Duodenal mucosa (tissue), 2 donors: Measurements from ENCODE around the gene DDX3Y.

Source experiments
- H3K27ac ChIP-seq: one replicate; pipeline ENCODE4 v1.7.0; 2013; ENCODE audit warnings: low read depth, low read length
- H3K27me3 ChIP-seq, 2 donors: one replicate each; pipeline ENCODE4 v1.7.0; 2013; ENCODE audit warnings: low read length in 2 of 2, control low read depth in 1 of 2; ENCODE audit not compliant: insufficient read depth in 2 of 2, control insufficient read depth in 1 of 2
- H3K36me3 ChIP-seq, 2 donors: one replicate each; pipeline ENCODE4 v1.7.0; 2013; ENCODE audit warnings: low read length in 2 of 2, control low read depth in 1 of 2; ENCODE audit not compliant: insufficient read depth in 2 of 2, control insufficient read depth in 1 of 2
- H3K4me1 ChIP-seq, 2 donors: one replicate each; pipeline ENCODE4 v1.7.0; 2013; ENCODE audit warnings: low read length in 2 of 2, control low read depth in 1 of 2; ENCODE audit not compliant: insufficient read depth in 2 of 2, control insufficient read depth in 1 of 2
- H3K4me3 ChIP-seq, 2 donors: one replicate each; pipeline ENCODE4 v1.7.0; 2013; ENCODE audit warnings: low read length in 2 of 2, low read depth in 1 of 2
- H3K9ac ChIP-seq, 2 donors: one replicate each; pipeline ENCODE4 v1.7.0; 2013; ENCODE audit warnings: low read length in 2 of 2, low read depth in 1 of 2
- H3K9me3 ChIP-seq, 2 donors: one replicate each; pipeline ENCODE4 v1.7.0; 2013; ENCODE audit warnings: low read length in 2 of 2, control low read depth in 1 of 2; ENCODE audit not compliant: control insufficient read depth in 1 of 2

The DDX3Y gene

DNA sequence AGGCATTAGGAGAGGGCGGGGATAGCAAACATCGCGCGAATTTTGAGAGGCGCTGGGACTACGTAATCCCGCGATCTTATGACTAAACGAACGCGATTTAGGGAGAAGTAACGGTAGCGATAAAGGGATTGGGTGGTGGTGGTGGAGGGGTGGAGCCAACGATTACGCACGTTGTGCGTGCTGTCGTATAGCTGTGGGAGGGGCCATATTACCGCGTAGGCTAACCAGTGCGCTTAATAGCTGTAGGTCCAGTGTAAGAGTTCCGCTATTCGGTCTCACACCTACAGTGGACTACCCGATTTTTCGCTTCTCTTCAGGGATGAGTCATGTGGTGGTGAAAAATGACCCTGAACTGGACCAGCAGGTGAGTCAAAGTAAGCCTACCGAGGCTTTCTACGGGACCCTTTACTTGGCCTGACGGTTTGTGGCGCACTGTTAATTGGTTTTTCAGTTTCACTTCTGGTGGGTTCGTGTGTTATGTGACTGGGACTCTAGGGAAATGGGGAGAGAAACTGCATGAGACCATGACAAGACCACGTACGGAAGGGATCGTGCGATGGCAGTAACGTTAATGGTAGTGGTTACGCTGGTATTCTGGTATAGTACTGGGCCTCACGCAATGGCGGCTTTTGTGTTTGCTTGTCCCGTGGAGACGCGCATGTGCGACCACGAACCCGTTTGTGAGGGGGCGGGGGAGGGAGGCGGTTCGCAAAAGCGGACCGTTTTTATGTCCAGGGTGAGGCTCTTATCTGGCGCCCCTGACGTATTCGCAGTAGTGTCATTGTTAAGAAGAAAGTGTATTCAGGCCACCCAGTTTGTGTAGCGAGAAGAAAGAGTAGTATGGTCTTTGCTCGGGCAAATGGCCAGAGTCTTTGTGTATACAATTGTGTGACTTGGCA, at the start of gene DDX3Y:
DDX3Y (plus strand) TSS at position 251 of the 899 bp plus-strand sequence; CDS start at position 320, 69 bp downstream.
- peak within 1 kb of the TSS; percentile 97 to 98 for H3K4me3 ChIP-seq
- H3K27ac ChIP-seq: peak within 1 kb of the TSS; percentile 98
- peak within 1 kb of the TSS; percentile 98 to 99 for H3K9ac ChIP-seq

DNA sequence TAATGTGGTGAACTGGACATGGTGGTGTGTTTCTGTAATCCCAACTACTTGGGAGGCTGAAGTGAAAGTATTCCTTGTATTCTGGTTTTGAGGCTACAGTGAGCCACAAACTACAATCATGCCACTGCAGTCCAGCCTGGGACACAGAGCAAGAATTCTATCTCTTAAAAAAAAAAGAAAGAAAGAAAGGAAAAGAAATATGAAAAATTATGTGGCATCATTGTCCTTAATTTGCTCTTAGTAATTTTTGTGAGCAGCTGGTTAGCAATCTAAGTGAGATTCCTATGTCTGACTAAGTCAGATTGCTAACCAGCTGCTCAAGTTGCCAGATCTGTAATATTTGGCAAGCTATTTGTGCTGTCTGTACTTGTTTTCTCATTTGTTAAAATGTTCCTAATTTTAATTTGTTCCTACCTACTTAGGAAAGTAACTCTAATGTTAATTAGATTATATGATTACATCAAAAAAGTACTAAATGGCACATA, 48.8 kb upstream of the DDX3Y start:
- Histone ChIP-seq H3K27me3 (no peaks in the 10 kb centered on the region), H3K4me3 (no peak overlapping the region), H3K9me3 (no peaks in the 10 kb centered on the region), H3K36me3 (peaks cover 5 to 7% of the 10 kb centered on the region in 2 donors), H3K27ac (no peak overlapping the region), H3K9ac (no peak overlapping the region), H3K4me1 (no peaks in the 10 kb centered on the region)

More for the DNA sequence above, at the start of gene DDX3Y:
- Histone ChIP-seq H3K9me3 (no peaks in the 10 kb centered on the region), H3K36me3 (no peaks in the 10 kb centered on the region), H3K27me3 (no peaks in the 10 kb centered on the region), H3K4me1 (peaks cover 3 to 10% of the 10 kb centered on the region in 2 donors)

DNA sequence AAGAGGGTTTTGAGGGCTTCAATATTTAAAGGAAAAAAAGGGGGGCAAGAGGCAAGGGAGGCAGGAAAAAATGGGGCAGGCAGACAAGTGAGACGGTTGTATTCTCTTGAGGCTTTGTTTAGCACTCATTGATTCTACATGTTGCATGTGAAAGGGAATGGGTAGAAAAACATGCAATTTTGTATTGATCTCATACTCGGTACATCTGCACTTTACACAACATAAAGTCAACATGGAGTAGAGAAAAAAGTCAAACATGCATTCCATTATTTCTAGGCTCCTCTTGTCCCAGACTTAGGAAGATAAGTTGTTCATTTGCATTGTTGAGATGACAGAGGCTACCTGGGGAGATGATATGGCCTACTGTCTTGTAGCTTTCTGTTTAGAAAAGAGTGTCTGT, 36.7 kb upstream of the DDX3Y start:
- H3K27me3 ChIP-seq: no peaks in the 10 kb centered on the region
- H3K27ac ChIP-seq: no peak overlapping the region
- no peaks in the 10 kb centered on the region for H3K36me3 ChIP-seq
- no peak overlapping the region for H3K9ac ChIP-seq
- no peak overlapping the region for H3K4me3 ChIP-seq
- H3K9me3 ChIP-seq: no peaks in the 10 kb centered on the region
- no peaks in the 10 kb centered on the region for H3K4me1 ChIP-seq

DNA sequence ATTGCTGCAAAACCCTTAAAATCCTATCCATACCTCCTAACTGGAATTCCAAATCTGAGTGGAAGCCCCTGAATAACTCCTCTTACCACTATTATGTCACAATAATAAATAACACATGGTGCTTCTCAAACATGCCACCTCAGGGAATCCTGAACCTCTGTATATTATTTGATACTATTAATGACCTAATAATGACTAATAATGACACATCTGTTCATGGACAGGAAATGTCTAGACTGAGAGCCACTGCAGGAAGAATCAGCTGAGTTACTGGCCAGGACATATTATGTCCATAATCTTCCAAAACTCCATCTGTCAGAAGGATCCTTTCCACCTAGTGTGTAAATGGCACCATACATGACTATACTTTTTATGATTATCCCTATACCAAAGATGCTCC, 7.7 kb upstream of the DDX3Y start:
- Histone ChIP-seq H3K27ac (no peak overlapping the region), H3K36me3 (no peaks in the 10 kb centered on the region), H3K9ac (no peak overlapping the region), H3K4me3 (no peak overlapping the region), H3K27me3 (no peaks in the 10 kb centered on the region), H3K9me3 (no peaks in the 10 kb centered on the region), H3K4me1 (no peaks in the 10 kb centered on the region)

DNA sequence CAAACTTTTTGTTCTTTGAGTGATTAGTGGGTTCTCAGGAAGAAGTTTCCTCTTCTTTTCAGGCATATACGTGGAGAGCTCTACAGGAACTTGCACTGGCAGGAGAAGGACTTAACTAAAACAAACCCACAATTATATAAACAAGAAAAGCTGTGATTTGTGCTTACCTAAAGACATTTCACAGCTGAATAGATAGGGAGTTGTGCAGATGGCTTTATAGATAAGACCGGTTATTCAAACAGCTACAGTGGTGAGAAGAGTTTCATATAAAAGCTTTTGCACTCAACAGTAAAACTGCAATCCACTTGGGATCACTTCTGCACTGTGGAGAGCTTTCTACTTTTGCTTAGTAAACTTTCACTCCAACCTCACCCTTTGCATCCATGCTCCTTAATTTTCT, 6.1 kb upstream of the DDX3Y start:
- no peak overlapping the region for H3K27ac ChIP-seq
- no peak overlapping the region for H3K4me3 ChIP-seq
- no peaks in the 10 kb centered on the region for H3K27me3 ChIP-seq
- H3K4me1 ChIP-seq: no peaks in the 10 kb centered on the region
- H3K9me3 ChIP-seq: no peaks in the 10 kb centered on the region
- H3K9ac ChIP-seq: no peak overlapping the region
- H3K36me3 ChIP-seq: no peaks in the 10 kb centered on the region

DNA sequence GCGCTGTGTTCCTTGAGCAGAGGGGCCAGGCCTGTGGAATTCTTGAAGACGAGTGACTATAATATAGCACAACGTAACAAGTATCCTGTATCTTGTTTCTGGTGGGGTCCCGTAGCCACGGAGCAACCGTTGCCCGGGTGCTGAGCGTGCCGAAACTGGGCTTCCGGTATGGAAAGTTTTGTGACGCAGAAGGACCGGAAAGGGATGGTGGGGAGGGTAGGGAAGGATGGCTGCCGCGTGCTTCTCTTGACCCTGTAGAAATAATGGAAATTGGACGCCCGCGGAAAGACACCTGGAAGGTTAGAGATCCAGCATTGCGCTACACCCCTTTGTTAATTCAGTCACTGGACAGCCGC, 827 bp downstream of the DDX3Y start:
- no peaks in the 10 kb centered on the region for H3K27me3 ChIP-seq
- H3K4me1 ChIP-seq: peaks cover 3 to 10% of the 10 kb centered on the region in 2 donors
- H3K36me3 ChIP-seq: no peaks in the 10 kb centered on the region
- peak overlapping the region; percentile 97 to 98 for H3K4me3 ChIP-seq
- H3K9me3 ChIP-seq: no peaks in the 10 kb centered on the region
- H3K9ac ChIP-seq: peak overlapping the region; percentile 98 to 99
- H3K27ac ChIP-seq: peak overlapping the region; percentile 98

DNA sequence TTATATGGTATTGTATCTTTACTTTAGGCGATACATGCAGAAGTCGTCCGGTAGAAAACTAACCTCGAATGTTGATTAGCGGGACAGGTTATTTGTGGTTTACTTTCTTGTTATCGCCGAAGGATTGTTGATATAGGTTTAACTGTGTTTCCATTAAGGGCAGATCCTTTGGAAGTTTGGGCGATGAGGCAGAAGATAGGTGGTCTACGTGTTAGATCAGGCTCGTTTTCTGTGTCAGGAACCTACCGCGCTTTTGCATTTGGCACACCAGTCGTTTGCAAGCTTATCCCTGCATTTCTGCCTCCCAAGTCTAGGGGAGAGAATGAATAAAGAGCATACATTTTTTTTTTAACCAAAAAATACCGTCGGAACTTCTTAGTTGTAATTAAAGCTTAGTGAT, 1.2 kb downstream of the DDX3Y start:
- H3K4me3 ChIP-seq: peak overlapping the region; percentile 97 to 98
- no peak overlapping the region for H3K27ac ChIP-seq
- H3K36me3 ChIP-seq: no peaks in the 10 kb centered on the region
- peaks cover 3 to 10% of the 10 kb centered on the region in 2 donors for H3K4me1 ChIP-seq
- H3K27me3 ChIP-seq: no peaks in the 10 kb centered on the region
- no peaks in the 10 kb centered on the region for H3K9me3 ChIP-seq
- peak overlapping the region; percentile 98 to 99 for H3K9ac ChIP-seq

DNA sequence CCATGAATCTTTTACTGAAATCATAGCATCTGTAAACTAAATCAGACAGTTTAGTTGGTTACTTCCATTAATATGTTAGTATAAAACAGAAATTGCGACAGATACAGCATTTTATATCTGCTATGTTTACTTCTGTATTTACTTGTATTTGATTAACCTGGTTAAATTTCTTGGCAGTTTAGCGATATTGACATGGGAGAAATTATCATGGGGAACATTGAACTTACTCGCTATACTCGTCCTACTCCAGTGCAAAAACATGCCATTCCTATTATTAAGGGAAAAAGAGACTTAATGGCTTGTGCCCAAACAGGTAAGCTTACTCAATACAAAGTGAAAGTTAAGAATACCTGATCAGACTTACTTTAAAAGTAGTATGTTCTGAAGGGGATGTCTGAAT, 8.9 kb downstream of the DDX3Y start:
- Histone ChIP-seq H3K9ac (no peak overlapping the region), H3K27me3 (no peaks in the 10 kb centered on the region), H3K27ac (no peak overlapping the region), H3K4me1 (no peaks in the 10 kb centered on the region), H3K36me3 (peaks cover 16 to 46% of the 10 kb centered on the region in 2 donors), H3K9me3 (no peaks in the 10 kb centered on the region), H3K4me3 (no peak overlapping the region)

DNA sequence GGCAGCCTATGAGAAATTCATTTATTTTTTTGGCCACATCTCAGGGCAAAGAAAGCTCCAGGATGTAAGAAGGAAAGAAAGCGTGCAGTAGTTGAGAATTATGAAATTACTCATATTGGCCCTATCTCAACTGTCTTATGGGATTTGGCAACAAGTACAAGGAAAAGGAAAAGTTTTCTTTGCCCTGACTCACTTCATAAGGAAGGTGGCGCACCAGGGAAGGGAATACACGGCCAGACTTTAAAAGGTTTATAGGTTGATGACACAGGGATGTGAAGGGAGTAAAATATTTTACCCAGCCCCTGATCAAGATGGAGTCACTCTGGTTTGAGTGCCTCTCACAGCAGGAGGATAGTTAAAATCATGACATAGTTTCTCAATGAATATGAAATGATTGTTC, 23.4 kb downstream of the DDX3Y start:
- Histone ChIP-seq H3K4me1 (no peaks in the 10 kb centered on the region), H3K27ac (no peak overlapping the region)

DNA sequence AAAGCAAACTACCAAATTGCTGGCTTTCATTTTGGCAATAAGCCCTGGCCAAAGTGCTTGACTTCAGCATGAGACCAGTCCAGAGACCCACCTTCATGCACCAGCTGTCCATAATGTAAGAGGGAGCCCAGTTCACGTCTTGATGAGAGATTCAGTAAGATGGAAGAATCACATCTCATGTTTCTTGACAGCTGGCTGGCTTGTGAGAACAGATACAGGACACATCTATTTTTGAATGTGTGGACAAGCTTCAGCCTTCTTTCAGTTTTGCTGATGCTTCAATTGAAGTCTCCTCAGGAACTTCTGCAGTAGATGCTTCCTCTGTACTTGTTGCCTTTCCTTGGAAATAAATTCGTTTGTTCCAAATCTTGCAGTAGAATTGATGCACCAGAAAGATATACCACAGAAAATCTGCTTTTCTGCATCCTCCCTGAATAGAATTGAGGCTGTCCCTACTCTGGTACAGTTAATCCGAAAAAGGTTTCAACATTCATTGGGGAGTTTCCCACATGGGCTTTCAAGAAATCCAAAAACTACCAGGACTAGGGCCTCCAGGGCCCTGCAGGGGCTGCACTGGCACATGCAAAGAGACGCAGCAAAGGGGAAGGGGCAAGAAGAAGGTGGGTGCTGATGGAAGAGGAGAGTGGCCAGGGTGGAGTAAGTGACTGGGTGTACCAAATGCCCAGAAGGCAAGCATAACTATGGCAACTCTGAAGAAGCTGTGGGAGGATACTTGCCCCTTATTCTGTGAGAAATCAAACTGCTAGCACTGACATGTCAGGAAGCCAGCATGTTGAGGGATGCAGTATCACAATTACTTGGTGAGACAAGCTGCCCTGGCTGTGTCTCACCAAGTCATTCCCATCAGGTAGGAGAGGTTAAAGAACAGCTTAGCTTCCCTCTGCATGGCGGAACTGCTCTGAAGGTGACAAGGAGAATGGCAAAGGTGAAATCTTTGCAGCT, 37.3 kb downstream of the DDX3Y start:
- no peak overlapping the region for H3K9ac ChIP-seq
- no peak overlapping the region for H3K27ac ChIP-seq
- H3K4me3 ChIP-seq: no peak overlapping the region
- no peaks in the 10 kb centered on the region for H3K27me3 ChIP-seq
- no peaks in the 10 kb centered on the region for H3K36me3 ChIP-seq
- H3K4me1 ChIP-seq: no peaks in the 10 kb centered on the region
- H3K9me3 ChIP-seq: no peaks in the 10 kb centered on the region

More for the DNA sequence above, 23.4 kb downstream of the DDX3Y start:
- Histone ChIP-seq H3K27me3 (no peaks in the 10 kb centered on the region), H3K4me3 (no peak overlapping the region), H3K36me3 (no peaks in the 10 kb centered on the region), H3K9me3 (no peaks in the 10 kb centered on the region), H3K9ac (no peak overlapping the region)
